GM18499 (cell line): ENCODE measurements around the gene MTHFD1.
"Not testable (repeated sequence)": the region's sequence is repeated elsewhere in the genome, so short reads cannot be mapped to it uniquely, and the experiment has no call there.

Experiments used
- ATAC-seq: cut with Tn5 transposase; IDR thresholded peaks from one replicate; pipeline ENCODE4 v1.9.1; 2021; ENCODE audit warnings: moderate number of reproducible peaks; ENCODE audit not compliant: insufficient read depth, unreplicated experiment

MTHFD1 gene

DNA sequence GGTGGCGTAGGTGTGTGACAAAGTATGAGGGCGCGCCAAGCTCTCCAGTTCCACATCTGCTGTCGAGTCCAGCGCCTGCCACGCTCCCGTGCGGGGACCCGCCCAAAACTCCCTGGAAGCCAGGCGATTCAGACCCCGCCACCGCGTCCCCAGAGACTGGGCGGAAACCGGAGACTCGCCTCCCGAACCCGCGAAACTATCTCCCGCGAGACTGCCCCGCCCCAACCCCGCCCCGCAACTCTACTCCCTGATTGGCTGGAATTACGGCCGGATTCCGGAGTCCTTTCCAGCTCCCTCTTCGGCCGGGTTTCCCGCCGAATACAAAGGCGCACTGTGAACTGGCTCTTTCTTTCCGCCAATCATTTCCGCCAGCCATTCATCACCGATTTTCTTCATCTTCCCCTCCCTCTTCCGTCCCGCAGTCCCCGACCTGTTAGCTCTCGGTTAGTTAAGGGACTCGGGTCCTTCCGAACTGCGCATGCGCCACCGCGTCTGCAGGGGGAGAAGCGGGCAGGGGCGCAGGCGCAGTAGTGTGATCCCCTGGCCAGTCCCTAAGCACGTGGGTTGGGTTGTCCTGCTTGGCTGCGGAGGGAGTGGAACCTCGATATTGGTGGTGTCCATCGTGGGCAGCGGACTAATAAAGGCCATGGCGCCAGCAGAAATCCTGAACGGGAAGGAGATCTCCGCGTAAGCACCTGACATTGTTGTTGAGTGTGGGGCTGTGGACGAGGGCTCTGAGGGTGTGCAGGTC lies at the start of gene MTHFD1:
Gene MTHFD1 (plus strand): TSS at position 572 of the 751 bp plus-strand sequence. CDS start 75 bp downstream, at position 647.
- peak; percentile 81 for ATAC-seq

DNA sequence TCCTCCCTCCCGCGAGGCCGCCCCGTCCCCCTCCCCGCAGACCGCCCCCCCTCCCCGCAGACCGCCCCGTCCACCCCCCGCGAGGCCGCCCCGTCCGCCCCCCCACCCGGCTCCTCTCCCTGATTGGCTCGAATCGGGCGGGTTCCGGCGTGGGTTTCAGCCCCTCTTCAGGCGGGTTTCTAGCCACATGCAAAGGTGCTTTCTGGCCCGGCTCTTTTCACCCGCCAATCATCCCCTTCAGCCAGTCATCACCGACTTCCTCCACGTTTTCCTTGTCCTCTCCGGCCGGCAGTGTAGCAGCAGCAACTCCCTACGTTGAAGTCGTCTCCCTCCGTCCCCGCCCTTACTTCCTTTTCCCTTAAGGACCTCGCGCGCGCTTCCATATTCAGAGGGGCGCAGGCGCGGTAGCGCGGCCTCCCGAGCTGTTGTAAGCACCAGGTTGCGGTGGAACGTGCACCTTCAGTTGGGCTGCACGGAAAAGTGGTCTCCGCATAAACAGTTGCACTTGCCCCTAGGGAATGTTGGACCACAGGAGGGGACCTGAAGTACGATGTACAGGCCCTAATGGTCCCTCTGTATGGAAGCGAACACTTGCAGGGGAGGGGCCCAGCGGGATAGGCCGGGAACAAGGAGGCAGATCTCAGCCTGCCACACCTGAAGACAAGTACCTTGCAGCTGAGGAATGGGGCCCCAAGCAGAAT lies 49.4 kb upstream of the MTHFD1 start:
- peak; percentile 70 for ATAC-seq

DNA sequence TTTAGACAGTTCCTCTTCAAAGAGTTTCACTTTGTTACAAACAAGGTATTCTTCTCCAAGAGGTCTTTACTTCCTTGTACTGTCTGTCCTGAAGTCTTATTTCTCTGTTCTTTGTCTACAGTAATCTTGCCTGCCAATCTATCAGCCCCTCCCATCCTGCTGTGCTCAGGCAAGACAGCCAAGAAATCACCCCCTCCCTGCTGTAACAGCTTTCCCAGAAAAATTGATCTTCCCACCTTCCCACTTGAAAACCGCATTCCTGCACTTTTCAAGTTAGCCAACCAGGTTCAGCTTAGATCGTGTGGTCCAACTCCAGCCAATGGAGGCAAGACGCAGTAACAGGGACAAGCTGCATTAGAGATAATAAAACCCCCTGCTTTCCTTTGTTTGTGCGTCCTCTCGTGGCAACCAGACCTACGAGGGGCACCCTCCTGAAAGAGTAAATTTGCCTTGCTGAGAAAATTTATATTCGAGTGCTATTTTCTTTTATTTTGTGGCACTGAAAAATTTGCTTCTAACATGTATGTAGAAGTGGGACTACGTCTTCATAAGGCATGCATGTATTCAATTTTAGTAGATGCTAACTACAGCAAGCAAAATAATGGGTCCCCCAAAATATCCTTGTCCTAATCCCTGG lies 47.5 kb upstream of the MTHFD1 start:
- no peak for ATAC-seq

DNA sequence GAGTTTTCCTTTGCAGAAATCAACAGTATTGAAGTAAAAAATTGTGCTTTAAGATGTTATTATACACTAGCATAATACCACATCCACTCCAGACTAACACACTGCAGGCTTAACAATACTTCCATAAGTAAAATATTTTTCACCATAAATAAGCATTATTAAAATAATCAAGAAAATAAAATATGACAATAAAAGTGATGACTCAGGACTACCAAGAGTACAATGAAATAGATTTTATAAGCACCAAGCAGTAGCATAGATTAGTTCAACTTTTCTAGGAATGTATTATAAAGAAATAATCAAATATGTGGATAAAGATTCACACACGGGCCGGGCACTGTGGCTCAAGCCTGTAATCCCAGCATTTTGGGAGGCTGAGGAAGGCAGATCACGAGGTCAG lies 40.4 kb upstream of the MTHFD1 start:
- ATAC-seq: no peak

DNA sequence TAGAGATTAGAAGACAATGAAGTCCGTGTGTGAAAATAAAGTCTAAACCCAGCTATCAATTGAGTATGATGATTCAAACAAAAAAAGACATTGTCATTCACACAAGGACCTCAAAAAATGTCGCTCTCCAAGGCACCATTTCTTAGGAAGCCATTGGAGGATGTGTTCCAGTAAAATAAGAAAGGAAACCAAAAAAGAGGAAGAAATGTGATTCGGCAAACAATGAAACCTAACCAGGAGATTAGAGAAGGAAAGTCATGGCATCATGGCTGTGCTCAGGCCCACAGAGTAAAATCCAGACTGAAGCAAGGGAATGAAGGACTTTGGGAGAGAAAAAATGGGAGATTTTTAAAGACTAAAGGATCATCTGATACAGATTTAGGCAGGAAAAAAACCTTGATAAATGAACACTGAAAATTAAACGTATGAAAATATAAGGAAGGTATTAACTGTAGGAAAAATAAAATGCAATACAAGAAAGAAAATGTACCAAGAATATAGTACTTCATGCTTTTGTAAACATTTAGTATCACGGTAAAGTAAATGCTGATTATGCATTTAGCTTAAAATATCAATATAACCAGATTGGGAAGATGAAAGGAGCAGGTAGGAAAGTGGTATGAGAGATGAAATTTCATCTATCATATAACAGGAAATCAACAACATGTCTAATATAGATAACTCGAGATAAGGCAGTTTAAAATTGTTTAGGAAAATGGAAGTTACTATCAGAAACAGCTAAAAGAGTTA lies 38.2 kb upstream of the MTHFD1 start:
- no peak for ATAC-seq

DNA sequence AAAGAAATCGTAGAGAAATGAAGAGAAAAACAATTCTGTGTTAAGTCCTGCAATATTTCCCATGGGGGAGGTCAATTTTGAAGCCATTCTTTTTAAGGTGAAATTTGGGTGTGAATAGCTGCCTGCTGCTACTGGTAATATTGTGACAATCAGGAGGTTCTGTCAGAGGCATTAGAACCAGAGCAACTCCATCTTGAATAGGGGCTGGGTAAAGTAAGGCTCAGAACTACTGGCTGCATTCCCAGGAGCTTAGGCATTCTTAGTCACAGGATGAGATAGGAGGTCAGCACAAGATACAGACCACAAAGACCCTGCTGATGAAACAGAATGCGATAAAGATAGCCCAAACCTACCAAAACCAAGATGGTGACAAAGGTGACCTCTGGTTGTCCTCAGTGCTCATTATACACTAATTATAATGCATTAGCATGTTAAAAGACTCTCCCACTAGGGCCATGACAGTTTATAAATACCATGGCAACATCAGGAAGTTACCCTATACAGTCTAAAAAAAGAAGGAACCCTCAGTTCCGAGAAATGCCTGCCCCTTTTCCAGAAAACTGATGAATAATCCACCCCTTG lies 24.8 kb upstream of the MTHFD1 start:
- no peak for ATAC-seq

DNA sequence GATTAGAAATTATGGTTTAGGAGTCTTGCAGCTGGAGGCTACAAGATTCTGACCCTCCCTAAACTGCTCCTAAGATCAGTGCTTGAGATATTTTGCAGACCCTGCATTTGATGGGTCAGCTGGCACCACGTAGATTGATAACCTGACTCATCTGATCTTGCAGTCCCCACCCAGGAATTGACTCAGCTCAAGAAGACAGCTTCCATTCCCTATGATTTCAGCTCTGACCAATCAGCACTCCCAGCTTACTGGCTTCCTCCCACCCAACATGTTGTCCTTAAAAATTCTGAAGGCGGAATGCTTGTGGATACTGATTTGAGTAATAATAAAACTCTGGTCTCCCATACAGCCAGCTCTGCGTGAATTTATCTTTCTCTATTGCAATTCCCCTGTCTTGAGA lies 23.2 kb upstream of the MTHFD1 start:
- no peak for ATAC-seq

DNA sequence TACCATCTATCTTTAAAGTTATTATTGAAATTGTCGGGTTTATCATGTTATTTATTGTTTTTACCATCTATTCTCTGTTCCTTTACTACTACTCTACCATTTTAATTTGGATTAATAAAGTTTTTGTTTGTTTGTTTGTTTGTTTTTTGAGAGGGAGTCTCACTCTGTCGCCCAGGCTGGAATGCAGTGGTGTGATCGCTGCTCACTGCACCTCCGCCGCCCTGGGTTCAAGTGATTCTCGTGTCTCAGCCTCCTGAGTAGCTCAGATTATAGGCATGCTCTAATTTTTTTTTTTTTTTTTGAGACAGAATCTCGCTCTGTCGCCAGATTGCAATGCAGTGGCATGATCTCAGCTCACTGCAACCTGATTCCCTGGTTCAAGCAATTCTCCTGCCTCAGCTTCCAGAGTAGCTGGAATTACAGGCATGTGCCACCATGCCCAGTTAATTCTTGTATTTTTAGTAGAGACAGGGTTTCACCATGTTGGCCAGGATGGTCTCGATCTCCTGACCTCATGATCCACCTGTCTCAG lies 22.7 kb upstream of the MTHFD1 start:
- ATAC-seq: not testable (repeated sequence)

DNA sequence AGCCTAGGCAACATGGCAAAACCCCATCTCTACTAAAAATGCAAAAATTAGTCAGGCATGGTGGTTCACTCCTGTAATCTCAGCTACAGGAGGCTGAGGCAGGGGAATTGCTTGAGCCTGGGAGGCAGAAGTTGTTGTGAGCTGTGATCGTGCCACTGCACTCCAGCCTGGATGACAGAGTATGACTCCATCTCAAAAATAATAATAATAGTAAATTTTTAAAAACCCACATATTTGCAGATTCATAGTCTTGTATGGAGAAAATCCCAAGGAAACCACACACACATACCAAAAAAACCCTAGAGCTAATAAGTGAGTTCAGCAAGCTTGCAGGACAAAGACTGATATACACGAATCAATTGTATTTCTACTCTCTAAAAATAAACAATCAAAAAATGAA lies 19.0 kb upstream of the MTHFD1 start:
- ATAC-seq: no peak

DNA sequence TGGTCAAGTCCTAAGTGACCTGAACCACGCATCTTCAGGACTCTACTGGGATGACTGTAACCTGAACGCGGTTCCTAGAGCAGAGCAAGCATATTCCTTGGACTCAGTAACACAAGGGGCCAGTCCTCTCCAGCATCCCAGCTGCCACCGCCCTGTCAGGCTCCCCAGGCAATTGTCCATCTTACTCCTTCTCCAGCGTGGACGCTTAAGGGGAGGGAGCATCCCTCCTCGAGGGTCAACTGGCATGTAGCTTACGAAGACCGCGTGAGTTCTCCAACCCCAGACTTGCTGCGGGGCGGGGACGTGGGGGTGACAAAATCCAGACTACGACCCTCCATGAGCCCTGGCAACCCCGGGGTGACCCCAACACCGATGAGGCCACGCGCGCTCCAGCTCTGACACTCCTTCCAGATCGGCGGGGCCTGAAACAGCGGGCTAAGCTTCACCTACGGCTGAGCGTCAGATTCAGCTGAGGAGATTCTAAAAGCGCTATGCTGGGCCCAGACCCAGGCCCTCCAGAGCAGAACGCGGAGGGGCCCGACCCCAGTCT lies 846 bp upstream of the MTHFD1 start:
- peak; percentile 7 for ATAC-seq

DNA sequence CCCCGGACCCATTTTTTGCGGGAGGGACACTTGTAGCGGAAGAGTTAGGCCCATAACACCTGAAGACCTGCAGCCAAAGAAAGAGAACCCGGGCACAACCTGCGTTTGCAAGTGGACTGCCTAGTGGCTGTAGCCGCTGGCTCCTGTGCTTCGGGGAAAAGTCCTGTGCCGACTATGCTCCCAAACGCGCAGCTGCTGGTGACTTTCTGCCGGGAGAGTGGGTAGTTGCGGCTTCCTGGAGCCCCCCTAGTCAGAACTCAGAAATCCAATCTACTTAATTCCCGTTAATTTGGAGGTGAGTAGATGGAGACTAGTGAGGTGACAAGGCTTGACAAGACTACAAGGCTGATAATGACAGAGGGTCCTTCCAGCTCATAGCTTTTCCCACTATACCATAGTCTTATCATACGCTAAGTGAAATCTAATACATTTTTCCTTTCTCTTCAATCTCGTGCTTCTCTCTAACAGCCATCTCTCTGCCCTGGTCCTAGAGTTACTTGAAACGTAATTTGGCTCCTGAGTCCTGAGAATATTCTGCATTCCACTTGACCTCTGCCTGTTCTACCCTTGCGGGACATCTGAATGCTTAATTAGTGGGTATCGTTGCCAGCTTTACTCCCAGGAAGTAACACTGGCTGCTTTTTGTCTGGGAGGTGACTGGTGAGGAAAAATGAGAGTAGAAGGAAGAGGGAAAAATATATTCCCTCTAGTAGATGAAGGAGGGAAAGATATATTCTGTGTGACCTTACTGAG lies 556 bp downstream of the MTHFD1 start:
- peak; percentile 1 for ATAC-seq

DNA sequence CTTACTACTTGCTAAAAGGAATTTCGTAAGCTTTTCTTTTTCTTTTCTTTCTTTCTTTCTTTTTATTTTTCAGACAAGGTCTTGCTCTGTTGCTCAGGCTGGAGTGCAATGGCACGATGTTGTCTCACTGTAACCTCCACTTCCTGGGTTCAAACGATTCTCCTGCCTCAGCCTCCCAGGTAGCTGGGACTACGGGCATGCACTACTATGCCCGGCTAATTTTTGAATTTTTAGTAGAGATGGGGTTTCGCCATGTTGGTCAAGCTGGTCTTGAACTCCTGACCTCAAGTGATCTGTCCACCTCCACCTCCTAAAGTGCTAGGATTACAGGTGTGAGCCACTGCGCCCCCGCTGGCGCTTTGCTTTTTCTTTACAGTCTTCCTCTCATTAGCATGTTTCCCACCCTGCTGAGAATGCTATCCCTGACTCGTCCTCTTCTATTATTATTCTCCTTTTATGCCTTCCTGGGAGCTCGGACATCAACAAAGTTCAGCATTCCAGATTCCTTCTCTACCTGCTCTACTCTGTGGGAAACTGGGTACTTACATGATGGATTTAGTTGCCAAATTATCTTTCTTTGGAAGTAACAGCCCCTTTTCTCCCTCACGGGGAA lies 3.1 kb downstream of the MTHFD1 start:
- no peak for ATAC-seq

DNA sequence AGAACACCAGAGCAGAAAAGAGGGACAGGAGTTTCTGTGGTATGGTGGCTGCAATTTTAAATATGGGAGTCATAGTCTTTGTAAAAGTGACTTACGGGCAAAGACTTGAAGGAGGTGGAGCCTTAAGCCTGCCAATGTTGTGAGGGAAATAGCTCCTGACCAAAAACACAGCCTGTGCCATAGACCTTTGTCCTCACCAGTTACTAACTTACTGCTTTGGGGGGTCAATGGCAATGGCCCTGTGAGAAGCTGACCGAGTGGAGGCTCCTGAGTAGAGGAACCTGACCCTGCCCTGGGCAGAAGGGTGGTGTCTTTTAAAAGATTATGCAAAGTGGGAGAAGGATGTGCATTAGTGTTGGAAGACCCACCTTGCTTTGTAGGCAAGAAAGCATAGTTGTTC lies 3.8 kb downstream of the MTHFD1 start:
- no peak for ATAC-seq

DNA sequence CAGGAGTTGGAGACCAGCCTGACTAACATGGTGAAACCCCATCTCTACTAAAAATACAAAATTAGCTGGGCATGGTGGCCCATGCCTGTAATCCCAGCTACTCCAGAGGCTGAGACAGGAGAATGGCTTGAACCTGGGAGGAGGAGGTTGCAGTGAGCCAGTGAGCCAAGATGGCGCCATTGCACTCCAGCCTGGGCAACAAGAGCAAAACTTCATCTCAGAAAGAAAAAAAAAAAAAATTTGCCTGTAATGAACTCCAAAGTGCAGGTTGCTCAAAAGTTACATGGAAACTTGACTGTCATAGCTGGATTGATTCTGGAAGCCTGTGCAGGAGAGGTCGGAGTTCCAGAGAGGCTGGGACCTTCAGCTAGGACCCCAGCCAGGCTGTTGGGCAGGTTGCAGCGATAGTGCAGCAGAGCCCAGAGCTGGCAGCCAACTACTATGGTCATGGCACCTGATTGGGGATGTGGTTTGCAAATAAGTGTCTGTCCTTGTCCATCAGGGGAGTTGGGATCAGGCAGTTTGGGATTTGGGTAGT lies 5.1 kb downstream of the MTHFD1 start:
- ATAC-seq: not testable (repeated sequence)

DNA sequence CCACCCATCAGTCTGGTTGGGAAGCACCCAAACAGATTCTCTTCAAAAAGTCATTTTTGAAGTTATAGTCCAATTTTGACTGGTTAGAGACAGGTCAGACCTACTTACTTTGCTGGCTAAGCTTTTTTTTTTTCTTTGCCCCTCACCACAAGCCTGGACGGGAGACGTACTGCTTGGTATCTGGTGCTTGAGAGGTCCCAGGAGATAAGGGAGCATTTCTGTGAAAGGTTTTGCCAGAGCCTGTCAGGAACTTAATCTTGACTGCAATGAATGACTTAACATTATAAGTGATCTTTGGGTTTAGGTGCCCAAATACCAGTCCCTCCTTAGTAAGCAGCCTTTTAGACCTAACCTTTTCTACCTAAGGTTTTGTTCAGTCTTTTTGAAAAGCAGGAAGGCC lies 6.3 kb downstream of the MTHFD1 start:
- no peak for ATAC-seq

DNA sequence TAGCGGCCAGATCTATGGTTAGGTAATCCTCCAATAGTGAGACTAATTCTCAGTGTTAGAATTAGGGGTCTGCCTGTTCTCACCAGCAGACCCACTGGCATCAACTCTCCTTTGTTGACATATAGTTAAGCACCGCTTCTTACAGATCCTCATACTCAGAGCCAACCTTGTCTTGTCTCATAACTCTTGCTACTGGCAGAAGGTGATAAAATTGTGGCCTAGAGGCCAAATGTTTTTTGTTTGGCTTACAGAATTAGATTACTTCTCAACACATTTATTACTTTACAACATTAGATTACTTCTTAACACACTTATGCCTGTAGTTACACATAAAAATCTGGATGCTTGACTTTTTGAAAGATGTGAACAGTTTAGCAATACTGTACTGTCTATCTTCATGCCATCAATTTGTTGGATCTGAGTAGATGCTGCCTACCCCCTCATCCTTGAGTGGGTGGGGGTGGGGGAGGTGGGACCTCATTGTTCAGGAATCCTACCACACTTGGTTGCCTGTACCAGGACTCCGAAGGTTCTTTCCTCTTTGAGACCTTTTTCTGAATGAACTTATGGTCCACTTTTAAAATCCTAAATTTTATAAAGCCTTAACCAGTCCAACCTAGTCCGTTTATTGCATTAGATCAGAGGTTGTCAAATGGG lies 7.0 kb downstream of the MTHFD1 start:
- no peak for ATAC-seq

DNA sequence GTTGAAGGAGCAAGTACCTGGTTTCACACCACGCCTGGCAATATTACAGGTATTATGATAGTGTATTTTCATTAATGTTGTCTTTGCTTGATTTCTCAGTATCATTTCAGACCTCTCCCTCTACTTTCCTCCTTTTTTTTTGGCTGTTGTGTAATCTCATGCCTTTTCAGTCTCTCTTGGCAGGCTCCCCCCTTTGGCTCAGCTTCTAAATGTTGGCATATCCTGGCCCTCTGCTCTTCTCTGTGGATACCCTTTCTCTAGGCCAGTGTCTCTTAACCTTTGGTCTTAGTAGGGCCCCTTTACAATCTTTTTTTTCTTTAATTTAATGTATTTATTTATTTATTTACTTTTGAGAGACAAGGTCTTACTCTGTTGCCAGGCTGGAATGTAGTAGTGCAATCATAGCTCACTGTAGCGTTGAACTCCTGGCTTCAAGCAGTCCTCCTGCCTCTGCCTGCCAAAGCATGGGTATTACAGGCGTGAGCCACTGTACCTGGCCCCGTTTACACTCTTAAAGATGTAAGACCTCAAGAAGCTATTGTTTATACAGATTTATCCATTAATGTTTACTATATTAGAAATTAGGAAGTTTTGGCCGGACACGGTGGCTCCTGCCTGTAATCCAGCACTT lies 12.8 kb downstream of the MTHFD1 start:
- no peak for ATAC-seq
